H1 (cell line): ENCODE measurements around the gene DACT1. TPM values are rescaled to one million over a fixed set of nuclear protein-coding genes. Genes with fewer than 3 reads are reported as not detected.

Experiments used
- CTCF ChIA-PET: fragments of 300-600 bp; sonication (Branson Sonifier 250); formaldehyde crosslinking; loops from one replicate; lab custom pipeline; 2021; ENCODE audit not compliant: partially characterized antibody; lab: Charles Lee
- POLR2A ChIA-PET: fragments of 300-600 bp; sonication (Branson Sonifier 250); formaldehyde crosslinking; loops from one replicate; lab custom pipeline; 2021; ENCODE audit warnings: inconsistent platforms; ENCODE audit not compliant: partially characterized antibody; lab: Charles Lee
- DNase-seq, 2 experiments: peaks; one replicate each; pipeline versions ENCODE4 v3.0.0 to v3.0.0-alpha.2; 2010 to 2022; ENCODE audit warnings: low spot score in 2 of 2, low read depth in 1 of 2, mixed read lengths in 1 of 2
- FAIRE-seq: peaks from 2 replicates; lab custom pipeline; 2011; peaks lifted over from hg19 to GRCh38; lab: Jason Lieb, UNC
- H2AFZ ChIP-seq: 2 replicates; pipeline ENCODE4 v1.8.1; 2012; ENCODE audit warnings: low read length, inconsistent platforms
- H2AK5ac ChIP-seq: 2 replicates; pipeline ENCODE4 v1.6.1; 2013; ENCODE audit warnings: low read depth, low read length
- H2BK120ac ChIP-seq: replicated peaks from 2 replicates; pipeline ENCODE3; 2013; ENCODE audit warnings: low read depth, low read length, inconsistent platforms
- H2BK12ac ChIP-seq: 2 replicates; pipeline ENCODE4 v1.6.1; 2013; ENCODE audit warnings: low read depth, low read length
- H2BK15ac ChIP-seq: 2 replicates; pipeline ENCODE4 v1.6.1; 2013; ENCODE audit warnings: low read length
- H2BK20ac ChIP-seq: 2 replicates; pipeline ENCODE4 v1.6.1; 2013; ENCODE audit warnings: low read length
- H2BK5ac ChIP-seq: 2 replicates; pipeline ENCODE4 v1.6.1; 2013; ENCODE audit warnings: low read depth, low read length
- H3K14ac ChIP-seq: 2 replicates; pipeline ENCODE4 v1.6.1; 2013; ENCODE audit warnings: inconsistent platforms; ENCODE audit not compliant: insufficient read length
- H3K18ac ChIP-seq: 2 replicates; pipeline ENCODE4 v1.6.1; 2013; ENCODE audit warnings: low read length; ENCODE audit errors: extremely low read depth
- H3K23ac ChIP-seq: 2 replicates; pipeline ENCODE4 v1.6.1; 2013; ENCODE audit warnings: inconsistent platforms; ENCODE audit not compliant: insufficient read length
- H3K23me2 ChIP-seq: 2 replicates; pipeline ENCODE4 v1.6.1; 2013; ENCODE audit warnings: low read depth, low read length
- H3K27ac ChIP-seq: 2 replicates; pipeline ENCODE4 v1.6.1; 2011; ENCODE audit warnings: low read depth, low read length, inconsistent platforms
- H3K27me3 ChIP-seq, 4 experiments: replicated peaks in 1 of 4; 1 replicate in 1 of 4; 2 replicates in 3 of 4; pipeline versions ENCODE4 v1.6.1 to v1.8.1; 2011 to 2013; ENCODE audit warnings: low read length in 3 of 4, mild to moderate bottlenecking in 3 of 4, inconsistent platforms in 2 of 4, mixed read lengths in 2 of 4, moderate library complexity in 1 of 4; ENCODE audit not compliant: control insufficient read depth in 3 of 4, insufficient read depth in 3 of 4; ENCODE audit errors: extremely low read depth in 1 of 4
- H3K36me3 ChIP-seq, 4 experiments: 2 replicates each; pipeline versions ENCODE4 v1.6.1 to v1.8.1; 2011 to 2013; ENCODE audit warnings: mild to moderate bottlenecking in 4 of 4, low read length in 3 of 4, moderate library complexity in 2 of 4, control low read depth in 1 of 4, inconsistent platforms in 1 of 4; ENCODE audit not compliant: insufficient read depth in 4 of 4, control insufficient read depth in 2 of 4
- H3K4ac ChIP-seq: replicated peaks from 2 replicates; pipeline ENCODE3; 2013; ENCODE audit warnings: low read length, low read depth, mixed read lengths, inconsistent platforms; ENCODE audit not compliant: insufficient read length
- H3K4me1 ChIP-seq, 4 experiments: replicated peaks in 1 of 4; 1 replicate in 1 of 4; 2 replicates in 3 of 4; pipeline versions ENCODE4 v1.6.1 to v1.8.1; 2011 to 2013; ENCODE audit warnings: low read length in 3 of 4, inconsistent platforms in 2 of 4, mixed read lengths in 1 of 4; ENCODE audit not compliant: insufficient read depth in 4 of 4, control insufficient read depth in 3 of 4
- H3K4me2 ChIP-seq, 2 experiments: 2 replicates each; pipeline versions ENCODE4 v1.6.1 to v1.8.1; 2011 to 2013; ENCODE audit warnings: low read depth in 2 of 2, low read length in 2 of 2, control low read depth in 1 of 2, inconsistent platforms in 1 of 2, mild to moderate bottlenecking in 1 of 2; ENCODE audit not compliant: insufficient read depth in 1 of 2
- H3K4me3 ChIP-seq, 4 experiments: fragments of 200-600, 300-600 bp in 1 of 4; sonication (generic), shearing (Covaris generic), sonication (Bioruptor Twin) in 1 of 4; 2 replicates each; pipeline versions ENCODE4 v1.5.1 to v1.8.1; 2011 to 2016; ENCODE audit warnings: low read length in 4 of 4, low read depth in 3 of 4, control low read depth in 2 of 4, inconsistent platforms in 2 of 4, mild to moderate bottlenecking in 2 of 4, mixed read lengths in 1 of 4, moderate library complexity in 1 of 4; ENCODE audit not compliant: insufficient read depth in 2 of 4; ENCODE audit errors: extremely low read depth in 1 of 4
- H3K56ac ChIP-seq: replicated peaks from 2 replicates; pipeline ENCODE3; 2013; ENCODE audit warnings: low read depth, mild to moderate bottlenecking, mixed read lengths, low read length, inconsistent platforms; ENCODE audit not compliant: insufficient read length
- H3K79me1 ChIP-seq: 2 replicates; pipeline ENCODE4 v1.6.1; 2013; ENCODE audit warnings: low read depth, low read length, control low read depth
- H3K79me2 ChIP-seq, 2 experiments: 2 replicates each; pipeline versions ENCODE4 v1.6.1 to v1.8.1; 2012 to 2013; ENCODE audit warnings: low read length in 2 of 2, mild to moderate bottlenecking in 2 of 2, inconsistent platforms in 1 of 2; ENCODE audit not compliant: insufficient read depth in 2 of 2, control insufficient read depth in 1 of 2
- H3K9ac ChIP-seq, 4 experiments: replicated peaks in 1 of 4; 1 replicate in 1 of 4; 2 replicates in 3 of 4; pipeline versions ENCODE4 v1.6.1 to v1.8.1; 2011 to 2013; ENCODE audit warnings: low read depth in 3 of 4, low read length in 3 of 4, control low read depth in 2 of 4, mild to moderate bottlenecking in 2 of 4, moderate library complexity in 2 of 4, inconsistent platforms in 1 of 4; ENCODE audit errors: extremely low read depth in 1 of 4
- H3K9me3 ChIP-seq, 2 experiments: 2 replicates each; pipeline versions ENCODE4 v1.6.1 to v1.8.1; 2012 to 2013; ENCODE audit warnings: mild to moderate bottlenecking in 2 of 2, moderate library complexity in 2 of 2, control low read depth in 1 of 2, inconsistent platforms in 1 of 2, low read depth in 1 of 2, low read length in 1 of 2, mixed read lengths in 1 of 2; ENCODE audit not compliant: insufficient read depth in 2 of 2
- H4K20me1 ChIP-seq, 2 experiments: replicated peaks in 1 of 2; 2 replicates each; pipeline versions ENCODE3 to v1.8.1; 2011 to 2013; ENCODE audit warnings: inconsistent platforms in 2 of 2, low read length in 2 of 2, mild to moderate bottlenecking in 1 of 2; ENCODE audit not compliant: insufficient read depth in 2 of 2, control insufficient read depth in 1 of 2
- H4K5ac ChIP-seq: 2 replicates; pipeline ENCODE4 v1.6.1; 2013; ENCODE audit warnings: low read length, low read depth, mixed read lengths, inconsistent platforms; ENCODE audit not compliant: insufficient read length
- H4K8ac ChIP-seq: 2 replicates; pipeline ENCODE4 v1.8.0; 2013; ENCODE audit warnings: mild to moderate bottlenecking, moderate library complexity, low read length, inconsistent platforms; ENCODE audit not compliant: insufficient read depth; ENCODE audit errors: extremely low read depth
- H4K91ac ChIP-seq: replicated peaks from 2 replicates; pipeline ENCODE3; 2013; ENCODE audit warnings: low read length, mixed read lengths, inconsistent platforms; ENCODE audit not compliant: insufficient read length
- CEBPB ChIP-seq: IDR thresholded peaks from 2 replicates; pipeline ENCODE4 v1.6.1; 2012; ENCODE audit warnings: low read depth, low read length
- RNF2 ChIP-seq: fragments of 200-900, 300-1000 bp; sonication (generic); IDR thresholded peaks from 2 replicates; pipeline ENCODE4 v1.7.1; 2016; ENCODE audit warnings: borderline replicate concordance, low read depth, mild to moderate bottlenecking, antibody characterized with exemption, low read length; ENCODE audit not compliant: poor library complexity, severe bottlenecking; ENCODE audit errors: missing control alignments
- SP4 ChIP-seq: IDR thresholded peaks from 2 replicates; pipeline ENCODE4 v1.6.1; 2012; ENCODE audit warnings: low read length, inconsistent platforms
- WGBS, 2 experiments: shearing (Covaris generic) in 1 of 2; methylation state at CpG; one replicate each; pipeline versions ENCODE4 v1.1.6 to v1.1.7; 2013 to 2015; ENCODE audit warnings: low lambda C conversion rate in 2 of 2, mixed read lengths in 2 of 2, inconsistent platforms in 1 of 2, low coverage in 1 of 2, missing lambda C conversion rate in 1 of 2; ENCODE audit not compliant: insufficient replicate concordance in 2 of 2, insufficient coverage in 1 of 2, insufficient read length in 1 of 2; ENCODE audit errors: extremely low coverage in 1 of 2, missing lambda C conversion rate in 1 of 2; 5-methylcytosine and 5-hydroxymethylcytosine counted together
- polyA plus RNA-seq, 7 experiments: library from polyadenylated mRNA; depleted of rRNA in 3 of 7; stranded (reverse) in 5 of 7; unstranded in 2 of 7; fragments of >200 nt in 5 of 7; fragments of 200-250 nt in 2 of 7; gene quantifications; 1 replicate in 5 of 7; 2 replicates in 1 of 7; 4 replicates in 1 of 7; pipeline versions ENCODE4 v1.2.1 to v1.2.3, GENCODE V29; 2011 to 2013; ENCODE audit warnings: missing spikeins in 2 of 7, mixed read lengths in 2 of 7
- total RNA-seq: library from RNA; stranded (reverse); fragmentation: NEBNext Ultra II Directional; extraction: Animal tissue kit (Norgen Biotek cat#: 25700); gene quantifications from 2 replicates; pipeline ENCODE4 v1.2.1, GENCODE V29; 2021

DACT1 gene
- total and polyA plus RNA-seq, 2 of the 8 experiments (the other 6 are each of a cell fraction or from before 2014, with no cell fraction given) = 3.2 to 29.8 TPM

GRCh38 chr14:58662759-58663158 is 25.0 kb downstream of the DACT1 start:
- no peaks in the 10 kb centered on the region for H3K79me1 ChIP-seq
- DNase-seq (no peak), FAIRE-seq (no peak)
- H2BK120ac ChIP-seq = no peak overlapping the region
- no peak overlapping the region for H3K18ac ChIP-seq
- TF ChIP-seq RNF2 = no peak
- no peak for TF ChIP-seq SP4
- TF ChIP-seq CEBPB = no peak
- H4K5ac ChIP-seq = no peak overlapping the region
- H4K91ac ChIP-seq = no peak overlapping the region
- H3K27me3 ChIP-seq = no peaks in the 10 kb centered on the region
- H2AK5ac ChIP-seq = no peak overlapping the region
- no peak overlapping the region for H2BK15ac ChIP-seq
- no peaks in the 10 kb centered on the region for H3K9me3 ChIP-seq
- no peaks in the 10 kb centered on the region; a peak in 1 of 7 replicates for H3K4me1 ChIP-seq
- H3K23ac ChIP-seq = no peak overlapping the region
- H3K27ac ChIP-seq = no peak overlapping the region
- no peak overlapping the region for H2BK20ac ChIP-seq
- no peak overlapping the region for H3K4ac ChIP-seq
- no peak overlapping the region for H3K56ac ChIP-seq
- no peak overlapping the region for H3K4me3 ChIP-seq
- ChIA-PET CTCF (interaction anchor here (1.0 to 1.6 kb wide), 4 partner anchors 18 to 358 kb away, joined by 3 to 5 read pairs (median 4); no protein-coding TSS in a partner anchor), POLR2A (no interaction called here)
- H4K20me1 ChIP-seq = no peaks in the 10 kb centered on the region
- no peak overlapping the region for H3K9ac ChIP-seq
- H2BK12ac ChIP-seq = no peak overlapping the region
- no peak overlapping the region for H2BK5ac ChIP-seq
- no peak overlapping the region for H3K4me2 ChIP-seq
- H4K8ac ChIP-seq = no peak overlapping the region
- 89% methylated on average over 2 of the region's 2 CpGs; no CpG with 5 or more reads in 1 of the 2 experiments for WGBS, 2 experiments
- no peak overlapping the region for H3K14ac ChIP-seq
- no peaks in the 10 kb centered on the region for H3K79me2 ChIP-seq
- H2AFZ ChIP-seq = no peak overlapping the region
- no peaks in the 10 kb centered on the region for H3K23me2 ChIP-seq
- H3K36me3 ChIP-seq = no peaks in the 10 kb centered on the region
